ENCODE measurements around the gene KASH5.
"Not testable (repeated sequence)": the region's sequence is repeated elsewhere in the genome, so short reads cannot be mapped to it uniquely, and the experiment has no call there.

Gene KASH5

GRCh38 chr19:49436381-49437017, 48.5 kb downstream of the KASH5 start:
- DNase-seq (ENCODE audit: low read depth) = no peak

GRCh38 chr19:49437231-49437630, 49.2 kb downstream of the KASH5 start:
- no peak for DNase-seq (ENCODE audit: low read depth)

- no peak for DNase-seq (ENCODE audit: low read depth)
Measured at GRCh38 chr19:49438261-49438660, 50.2 kb downstream of the KASH5 start.

GRCh38 chr19:49439836-49440235, 51.8 kb downstream of the KASH5 start:
- no peak for DNase-seq (ENCODE audit: low read depth)

DNA sequence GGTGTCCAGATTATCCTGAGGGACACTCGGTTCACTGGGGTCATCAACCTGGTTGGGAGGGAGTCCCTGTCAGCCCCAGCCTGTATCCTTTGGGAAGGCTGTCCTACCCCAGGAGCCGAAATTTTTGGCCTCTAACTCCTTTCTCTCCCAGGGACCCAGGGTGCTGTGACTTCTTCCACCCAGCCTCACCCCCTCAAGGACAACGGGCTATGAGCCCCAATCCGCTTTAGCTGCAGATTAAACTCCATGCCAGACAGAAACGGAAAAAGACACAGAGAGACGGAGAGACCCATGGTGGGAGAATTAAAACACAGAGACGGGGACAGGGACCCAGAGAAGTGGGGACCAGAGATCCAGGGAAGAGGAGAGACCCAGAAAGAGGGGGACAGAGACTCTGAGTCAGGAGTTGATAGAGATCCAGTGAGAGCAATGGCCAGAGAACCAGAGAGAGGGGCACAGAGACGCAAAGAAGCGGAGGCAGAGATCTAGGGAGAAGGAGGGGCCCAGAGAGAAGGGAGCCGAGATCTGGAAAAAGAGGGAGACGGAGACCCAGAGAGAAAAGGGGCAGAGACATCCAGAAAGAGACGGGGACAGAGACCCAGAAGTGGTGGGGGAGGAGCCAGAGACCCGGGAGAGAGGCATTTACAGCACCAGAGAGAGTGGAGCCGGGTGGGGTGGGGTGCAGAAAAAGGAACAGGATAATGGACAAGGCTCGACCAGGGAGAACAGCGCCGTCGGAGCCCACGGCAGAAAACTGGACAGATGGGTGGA, 52.6 kb downstream of the KASH5 start:
- no peak for DNase-seq (ENCODE audit: low read depth)

DNA sequence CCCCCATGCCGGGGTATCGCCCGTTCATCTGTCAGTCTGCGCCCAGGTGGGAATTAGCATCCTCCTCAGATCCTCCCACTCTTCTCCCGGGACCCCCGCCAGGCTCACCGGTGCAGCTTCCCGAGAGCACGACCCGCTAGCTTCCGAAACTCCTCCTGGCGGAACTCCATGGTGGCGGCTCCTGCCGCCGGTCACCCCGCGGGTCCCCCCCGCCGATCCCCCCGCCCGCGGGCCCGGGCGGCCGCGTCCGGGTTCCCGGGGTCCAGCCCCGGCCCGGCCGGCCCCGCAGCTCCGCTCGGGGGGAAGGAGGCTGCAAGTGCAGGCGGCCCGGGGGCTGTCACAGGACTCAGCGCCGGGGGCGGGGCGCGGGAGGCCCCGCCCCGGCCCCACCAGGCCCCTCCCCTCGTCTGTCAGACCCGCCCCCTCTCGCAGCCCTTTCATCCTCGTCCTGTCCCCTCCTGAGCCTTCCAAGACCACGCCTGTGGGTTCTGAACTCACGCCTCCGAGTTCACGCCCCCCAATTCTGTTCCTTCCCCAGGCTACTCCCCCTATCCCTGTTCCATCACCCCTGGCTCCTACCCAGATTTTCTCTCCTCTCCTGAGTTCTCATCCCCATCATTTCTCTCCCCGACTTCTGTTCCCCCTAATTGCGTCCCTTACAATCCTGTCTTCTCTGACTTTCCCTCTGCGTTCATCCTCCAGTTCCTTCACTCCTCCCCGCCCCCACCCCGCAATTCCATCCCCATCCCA, 53.3 kb downstream of the KASH5 start, which contains the start of gene SLC17A7:
Gene SLC17A7, minus strand, starts transcription at position 318 of the 750 bp plus-strand sequence. Its CDS starts 148 bp downstream, at position 170.
- DNase-seq (ENCODE audit: low read depth) = no peak

DNA sequence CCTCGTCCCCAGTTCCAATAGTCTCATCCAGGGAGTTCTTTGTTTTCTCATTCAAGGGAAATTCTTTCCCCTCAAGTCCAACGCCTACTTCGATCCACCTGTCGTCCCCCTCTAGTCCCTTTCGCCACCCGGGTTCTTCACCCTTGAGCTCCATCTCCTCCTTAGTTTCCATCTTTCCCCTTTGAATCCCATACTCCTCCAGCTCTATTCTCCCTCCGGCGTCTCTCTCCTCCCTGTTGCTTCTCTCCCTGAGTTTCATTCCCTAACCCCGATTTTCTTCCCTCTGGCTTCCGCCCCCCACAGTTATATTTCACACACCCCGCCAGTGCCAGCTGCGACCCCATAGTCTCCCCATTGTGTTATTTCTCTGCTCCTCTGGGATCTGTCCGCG, 53.9 kb downstream of the KASH5 start:
- no peak for DNase-seq (ENCODE audit: low read depth)

GRCh38 chr19:49442354-49442753, 54.3 kb downstream of the KASH5 start:
- DNase-seq (ENCODE audit: low read depth) = no peak

- DNase-seq (ENCODE audit: low read depth) = peak; percentile 31
Measured at GRCh38 chr19:49442771-49443365, 54.8 kb downstream of the KASH5 start.

- peak; percentile 81 for DNase-seq (ENCODE audit: low read depth)
Measured at GRCh38 chr19:49443366-49444099, 55.5 kb downstream of the KASH5 start.

DNA sequence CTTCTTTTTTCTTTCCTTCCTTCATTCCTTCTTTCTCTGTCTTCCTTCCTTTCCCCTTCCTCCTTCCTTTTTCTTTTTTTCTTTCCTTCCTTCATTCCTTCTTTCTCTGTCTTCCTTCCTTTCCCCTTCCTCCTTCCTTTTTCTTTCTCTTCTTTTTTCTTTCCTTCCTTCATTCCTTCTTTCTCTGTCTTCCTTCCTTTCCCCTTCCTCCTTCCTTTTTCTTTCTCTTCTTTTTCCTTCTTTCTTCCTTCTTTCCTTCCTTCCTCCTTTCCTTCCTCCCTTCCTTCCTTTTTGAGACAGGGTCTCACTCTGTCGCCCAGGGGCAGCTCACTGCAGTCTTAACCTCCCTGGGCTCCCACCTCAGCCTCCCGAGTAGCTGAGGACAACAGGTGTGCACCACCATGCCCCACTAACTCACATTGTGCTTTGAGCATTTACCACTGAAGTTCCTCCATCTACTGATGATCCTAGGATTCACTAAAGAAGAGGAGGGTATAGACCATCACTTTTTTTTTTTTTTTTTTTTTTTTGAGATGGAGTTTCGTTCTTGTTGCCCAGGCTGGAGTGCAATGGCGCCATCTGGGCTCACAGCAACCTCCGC, 56.2 kb downstream of the KASH5 start:
- not testable (repeated sequence) for DNase-seq (ENCODE audit: low read depth)

- no peak for DNase-seq (ENCODE audit: low read depth)
Measured at GRCh38 chr19:49445997-49446396, 57.9 kb downstream of the KASH5 start.

DNA sequence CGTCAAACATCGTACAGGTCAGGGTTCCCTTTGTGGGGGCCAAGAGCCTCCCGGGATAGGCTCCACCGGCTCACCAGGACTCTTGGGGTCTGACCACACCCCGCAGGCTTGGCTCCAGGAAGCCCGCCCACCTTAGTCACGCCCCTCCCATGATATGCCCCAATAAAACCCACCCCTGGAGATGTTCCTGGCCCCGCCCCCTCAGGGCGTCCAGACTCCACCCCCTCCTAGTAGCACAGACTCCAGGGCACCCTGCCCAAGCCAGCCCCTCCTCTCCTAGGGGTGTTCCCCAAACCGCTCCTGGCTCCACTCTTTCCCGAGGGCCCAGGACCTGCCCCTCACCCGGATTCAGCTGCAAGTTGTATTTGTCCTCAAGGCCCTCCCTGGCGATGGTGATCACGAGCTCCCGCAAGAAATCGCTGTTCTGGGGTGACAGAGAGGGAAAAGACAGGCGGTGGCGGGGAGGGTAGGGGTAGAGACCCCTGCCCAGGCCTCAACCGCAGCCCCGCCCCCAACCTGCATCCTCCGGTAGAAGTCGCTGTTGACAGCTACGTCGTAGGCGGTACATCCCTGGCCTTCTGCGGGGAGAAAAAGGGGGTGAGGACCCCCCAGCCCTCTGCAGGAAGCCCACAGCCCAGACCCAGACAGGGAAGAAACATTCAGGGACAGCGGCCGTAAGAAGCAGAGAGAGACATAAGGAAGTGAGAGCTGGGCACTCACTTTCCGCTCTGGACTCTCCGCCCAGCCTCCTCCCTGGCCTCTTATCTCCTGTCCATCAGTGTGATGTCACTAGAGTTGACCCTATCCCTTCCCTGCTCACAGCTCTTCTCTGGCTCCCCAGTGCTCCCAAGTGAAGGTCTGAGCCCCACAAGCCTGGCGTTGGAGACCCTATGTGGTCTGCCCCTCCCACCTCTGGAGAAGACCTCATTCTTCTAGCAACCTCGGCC, 59.7 kb downstream of the KASH5 start:
- no peak for DNase-seq (ENCODE audit: low read depth)

GRCh38 chr19:49448432-49448786, 60.4 kb downstream of the KASH5 start:
- DNase-seq (ENCODE audit: low read depth) = no peak

GRCh38 chr19:49450405-49450804, 62.4 kb downstream of the KASH5 start:
- DNase-seq (ENCODE audit: low read depth) = no peak

DNA sequence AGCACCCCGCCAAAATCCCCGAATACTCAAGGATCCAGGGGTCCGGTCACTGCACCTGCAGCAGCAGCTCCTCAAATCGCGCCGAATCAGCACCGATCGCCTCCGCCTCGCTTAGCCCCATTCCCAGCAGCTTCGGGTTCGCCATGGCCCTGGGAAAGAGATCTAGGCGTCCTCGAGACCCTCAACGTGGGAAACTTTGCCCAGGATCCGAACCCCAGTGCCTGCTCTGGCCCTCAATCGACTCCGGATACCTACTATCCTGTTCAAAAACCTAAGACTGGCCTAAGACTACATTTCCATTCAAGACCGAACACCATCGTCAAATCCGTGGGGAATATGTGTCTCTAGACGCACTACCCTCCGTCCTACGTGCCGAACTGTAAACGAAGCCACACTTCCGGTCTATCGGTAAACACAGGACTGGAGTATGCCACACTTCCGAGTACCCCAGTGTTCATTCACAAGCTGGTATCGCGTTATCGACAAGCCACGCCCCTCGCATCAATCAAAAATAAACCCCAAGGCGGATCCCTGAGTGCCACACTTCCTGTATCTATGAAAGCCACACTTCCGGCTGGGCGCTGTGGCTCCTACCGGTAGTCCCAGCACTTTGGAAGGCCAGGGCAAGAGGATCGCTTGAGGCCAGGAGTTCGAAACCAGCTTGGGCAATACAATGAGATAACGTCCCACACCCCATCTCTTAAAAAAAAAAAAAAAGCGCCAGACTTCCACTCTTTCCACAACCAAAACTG, 63.6 kb downstream of the KASH5 start, which contains the start of gene PIH1D1:
Gene PIH1D1, minus strand, starts transcription at position 385 of the 752 bp plus-strand sequence. Its CDS starts 240 bp downstream, at position 145.
- peak; percentile 98 for DNase-seq (ENCODE audit: low read depth)

GRCh38 chr19:49453013-49453756, 65.1 kb downstream of the KASH5 start, which contains the start of gene ALDH16A1:
TSS of gene ALDH16A1 (plus strand) at chr19:49453225. CDS start at chr19:49453332, 107 bp downstream.
- DNase-seq (ENCODE audit: low read depth) = peak; percentile 85

DNA sequence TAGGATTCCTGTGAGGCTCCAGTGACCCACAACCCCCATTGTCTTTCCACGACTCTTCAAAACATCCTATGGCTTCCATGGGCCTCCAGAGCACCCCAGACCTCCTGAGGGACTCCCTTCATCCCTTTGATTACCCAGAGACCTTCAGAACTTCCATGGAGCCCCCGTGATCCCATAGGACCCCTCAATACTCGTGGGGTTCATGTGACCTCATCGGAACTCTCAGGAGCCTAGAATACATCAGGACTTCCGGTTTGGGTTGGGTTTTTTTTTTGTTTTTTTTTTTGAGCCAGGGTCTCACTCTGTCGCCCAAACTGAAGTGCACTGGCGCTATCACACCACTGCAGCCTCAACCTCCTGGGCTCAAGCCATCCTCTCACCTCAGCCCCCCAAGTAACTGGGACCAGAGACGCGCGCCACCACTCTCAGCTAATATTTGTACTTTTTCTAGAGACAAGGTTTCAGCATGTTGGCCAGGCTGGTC, 65.8 kb downstream of the KASH5 start:
- no peak for DNase-seq (ENCODE audit: low read depth)
